NCI-H345 (cell line): ENCODE results near the gene STX10.
"Not testable (repeated sequence)": the region's sequence is repeated elsewhere in the genome, so short reads cannot be mapped to it uniquely, and the experiment has no call there.

Experiments
- DNase-seq: peaks from one replicate; lab custom pipeline; 2025; lab: John Stamatoyannopoulos, UW

The STX10 gene

GRCh38 chr19:13164343-13165161 lies 14.4 kb upstream of the STX10 start:
- no peak for DNase-seq

GRCh38 chr19:13163609-13164342 lies 13.6 kb upstream of the STX10 start:
- no peak for DNase-seq

GRCh38 chr19:13162724-13163608 lies 12.8 kb upstream of the STX10 start:
- peak; percentile 62 for DNase-seq

- no peak for DNase-seq
These were observed 10.4 kb upstream of the STX10 start for GRCh38 chr19:13160557-13160956.

GRCh38 chr19:13159713-13160112 lies 9.5 kb upstream of the STX10 start:
- no peak for DNase-seq

GRCh38 chr19:13155472-13156359 lies 5.5 kb upstream of the STX10 start:
- no peak for DNase-seq

GRCh38 chr19:13154911-13155471 lies 4.8 kb upstream of the STX10 start:
- peak; percentile 25 for DNase-seq

- no peak for DNase-seq
These were observed 4.1 kb upstream of the STX10 start for GRCh38 chr19:13154241-13154778.

GRCh38 chr19:13153569-13154240 lies 3.5 kb upstream of the STX10 start:
- DNase-seq, result no peak

GRCh38 chr19:13152974-13153568 lies 2.9 kb upstream of the STX10 start:
- no peak for DNase-seq

GRCh38 chr19:13152356-13152973 lies 2.3 kb upstream of the STX10 start:
- DNase-seq, result peak; percentile 79

- peak; percentile 94 for DNase-seq
These were observed 1.6 kb upstream of the STX10 start for GRCh38 chr19:13151605-13152355.

GRCh38 chr19:13150931-13151604 lies 893 bp upstream of the STX10 start:
- DNase-seq, result no peak

GRCh38 chr19:13149628-13150186 lies 468 bp downstream of the STX10 start:
- no peak for DNase-seq

GRCh38 chr19:13149173-13149627 lies 975 bp downstream of the STX10 start:
- not testable (repeated sequence) for DNase-seq

GRCh38 chr19:13146763-13147563 lies 3.2 kb downstream of the STX10 start:
- DNase-seq, result no peak
